ENCODE results near the gene FMN1.

GRCh38 chr15:33188159-33188558 is 6.4 kb downstream of the FMN1 start:
- no peak for TF ChIP-seq CTCF (IDR thresholded peaks at IDR 0.05)
- no peak for TF ChIP-seq POLR2A (IDR thresholded peaks at IDR 0.05)

Measured in testis (tissue), 2 donors.